HepG2 (cell line): ENCODE measurements around the gene ENAH. TPM values are rescaled to one million over a fixed set of nuclear protein-coding genes. Genes with fewer than 3 reads are reported as not detected.
A peak's percentile ranks its signal among the peaks of the same experiment; 100 is the strongest.

ENCODE experiments used
- ATRX ChIP-seq: sonication (generic); formaldehyde crosslinking; IDR thresholded peaks from 2 replicates; pipeline ENCODE4 v1.4.0; 2020; ENCODE audit warnings: missing genetic modification reagents, borderline replicate concordance
- ELF1 ChIP-seq: sonication (generic); formaldehyde crosslinking; IDR thresholded peaks from 2 replicates; pipeline ENCODE4 v1.4.0; 2020; ENCODE audit warnings: missing genetic modification reagents
- ELF4 ChIP-seq: sonication (generic); formaldehyde crosslinking; IDR thresholded peaks from 2 replicates; pipeline ENCODE4 v1.5.0; 2020; ENCODE audit warnings: missing genetic modification reagents, mild to moderate bottlenecking, moderate library complexity, borderline replicate concordance
- FOXA3 ChIP-seq: IDR thresholded peaks from 2 replicates; pipeline ENCODE4 v1.6.1; 2016; ENCODE audit warnings: missing genetic modification reagents, missing compliant biosample characterization
- IRF2 ChIP-seq: IDR thresholded peaks from 2 replicates; pipeline ENCODE4 v1.6.1; 2018; ENCODE audit warnings: missing genetic modification reagents, missing compliant biosample characterization
- MEF2D ChIP-seq: sonication (generic); formaldehyde crosslinking; IDR thresholded peaks from 2 replicates; pipeline ENCODE4 v1.5.1; 2020; ENCODE audit warnings: mild to moderate bottlenecking, missing genetic modification reagents
- MIER3 ChIP-seq: IDR thresholded peaks from 2 replicates; pipeline ENCODE4 v1.6.1; 2016; ENCODE audit warnings: missing compliant biosample characterization, borderline replicate concordance
- ONECUT2 ChIP-seq: sonication (generic); formaldehyde crosslinking; IDR thresholded peaks from 2 replicates; pipeline ENCODE4 v1.4.0; 2020; ENCODE audit warnings: missing genetic modification reagents
- PPARG ChIP-seq: conservative IDR thresholded peaks from 2 replicates; pipeline ENCODE4 v1.6.1; 2016; ENCODE audit warnings: missing biosample characterization, missing genetic modification reagents
- RCOR2 ChIP-seq: IDR thresholded peaks from 2 replicates; pipeline ENCODE4 v1.6.1; 2016; ENCODE audit warnings: missing biosample characterization, missing genetic modification reagents
- ZKSCAN5 ChIP-seq: sonication (generic); formaldehyde crosslinking; IDR thresholded peaks from 2 replicates; pipeline ENCODE4 v1.5.1; 2020; ENCODE audit warnings: mild to moderate bottlenecking, missing genetic modification reagents
- ZNF317 ChIP-seq: sonication (generic); formaldehyde crosslinking; IDR thresholded peaks from 2 replicates; pipeline ENCODE4 v1.5.0; 2020; ENCODE audit warnings: mild to moderate bottlenecking, missing genetic modification reagents
- ZNF570 ChIP-seq: sonication (generic); formaldehyde crosslinking; IDR thresholded peaks from 2 replicates; pipeline ENCODE4 v1.4.0; 2020; ENCODE audit warnings: mild to moderate bottlenecking, missing genetic modification reagents, borderline replicate concordance
- ZNF720 ChIP-seq: sonication (generic); formaldehyde crosslinking; IDR thresholded peaks from 2 replicates; pipeline ENCODE4 v1.4.0; 2020; ENCODE audit warnings: missing genetic modification reagents
- polyA plus RNA-seq, 8 experiments: library from polyadenylated mRNA; depleted of rRNA in 3 of 8; stranded (reverse) in 7 of 8; unstranded in 1 of 8; fragments of >200 nt; fragmentation: Illumina TruSeq in 4 of 8; extraction: Trizol in 4 of 8; gene quantifications; 2 replicates each; pipeline versions ENCODE4 v1.2.1 to v1.2.3, GENCODE V29; 2011 to 2016; ENCODE audit warnings: low read depth in 4 of 8, missing spikeins in 1 of 8, mixed read lengths in 1 of 8; ENCODE audit not compliant: insufficient read depth in 1 of 8
- total RNA-seq, 5 experiments: library from RNA; depleted of rRNA; stranded (reverse); fragments of >200 nt; fragmentation: Illumina TruSeq; extraction: Trizol; gene quantifications; 2 replicates each; pipeline ENCODE4 v1.2.3, GENCODE V29; 2016; ENCODE audit warnings: low read depth in 1 of 5
- TF ChIP-seq, protein P1 (sequence below): sonication (generic); formaldehyde crosslinking; IDR thresholded peaks from 2 replicates; pipeline ENCODE4 v1.4.0; 2020; ENCODE audit warnings: missing genetic modification reagents
- TF ChIP-seq, protein P2 (sequence below): sonication (generic); formaldehyde crosslinking; IDR thresholded peaks from 2 replicates; pipeline ENCODE4; 2020; ENCODE audit warnings: missing genetic modification reagents, mild to moderate bottlenecking, borderline replicate concordance
- TF ChIP-seq, protein P3 (sequence below): sonication (generic); formaldehyde crosslinking; IDR thresholded peaks from 2 replicates; pipeline ENCODE4 v1.5.1; 2020; ENCODE audit warnings: missing genetic modification reagents, mild to moderate bottlenecking, borderline replicate concordance
- TF ChIP-seq, protein P4 (sequence below): IDR thresholded peaks from 2 replicates; pipeline ENCODE4 v1.6.1; 2016; ENCODE audit warnings: missing compliant biosample characterization, missing genetic modification reagents, borderline replicate concordance
- TF ChIP-seq, protein P5 (sequence below): sonication (generic); formaldehyde crosslinking; IDR thresholded peaks from 2 replicates; pipeline ENCODE4 v1.9.0; 2021; ENCODE audit warnings: missing genetic modification reagents, borderline replicate concordance

Gene ENAH
- total and polyA plus RNA-seq, 2 of the 13 experiments (the other 11 are each of a cell fraction or from before 2014, with no cell fraction given) = 22.1 to 58.3 TPM

DNA sequence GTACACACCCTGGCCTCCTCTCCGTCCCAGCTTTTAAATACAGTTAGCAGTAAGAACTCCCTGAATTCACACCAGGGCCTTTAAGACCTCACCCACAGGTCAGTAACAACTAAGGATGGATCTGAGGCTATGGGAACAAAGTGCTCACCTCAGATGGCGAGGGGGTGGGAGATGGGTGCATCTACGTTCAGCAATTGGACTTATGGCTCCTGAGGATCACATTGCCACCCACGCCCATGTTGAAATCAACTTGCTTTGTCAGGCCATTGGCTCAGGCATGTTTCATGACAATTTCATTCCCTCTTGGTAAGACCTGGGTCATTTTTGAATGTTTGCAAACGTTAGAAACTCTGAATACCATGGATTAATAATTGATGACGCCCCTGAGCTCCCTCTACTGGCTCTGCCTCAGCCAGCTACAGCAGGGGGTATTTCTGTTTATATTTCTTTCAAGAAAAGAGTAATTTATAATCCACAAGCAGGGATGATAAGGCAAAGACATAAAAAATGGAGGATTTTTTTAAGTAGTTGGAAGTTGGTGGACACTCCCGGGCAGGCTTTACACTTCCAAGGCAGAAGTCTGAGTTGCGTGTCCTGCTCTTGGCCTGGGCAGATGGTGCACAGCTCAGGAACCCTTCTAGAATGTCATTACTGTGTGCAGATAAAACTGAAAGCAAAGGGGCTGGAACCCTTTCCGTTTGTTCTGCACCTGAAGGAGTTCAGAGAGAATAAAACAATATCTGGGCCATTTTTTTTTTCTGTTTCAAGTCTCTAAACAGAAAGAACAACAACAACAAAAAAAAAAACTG is 211.4 kb downstream of the ENAH start (continued):
- TF ChIP-seq ZKSCAN5 (CRISPR knock-in tag) (no peak), ELF1 (no peak), RCOR2 (CRISPR knock-in tag) (0 out of 2 replicates have a peak, but pooled peaks have one; percentile 57), IRF2 (CRISPR knock-in tag) (no peak), ZNF570 (CRISPR knock-in tag) (no peak), ATRX (no peak), PPARG (CRISPR knock-in tag) (no peak; the same call in 1 of the 2 replicates), ELF4 (CRISPR knock-in tag) (no peak), MEF2D (CRISPR knock-in tag) (no peak), ZNF720 (no peak), MIER3 (CRISPR knock-in tag) (no peak), FOXA3 (CRISPR knock-in tag) (peak; percentile 48), ONECUT2 (CRISPR knock-in tag) (no peak), ZNF317 (CRISPR knock-in tag) (no peak)
- TF ChIP-seq, protein P1, sequence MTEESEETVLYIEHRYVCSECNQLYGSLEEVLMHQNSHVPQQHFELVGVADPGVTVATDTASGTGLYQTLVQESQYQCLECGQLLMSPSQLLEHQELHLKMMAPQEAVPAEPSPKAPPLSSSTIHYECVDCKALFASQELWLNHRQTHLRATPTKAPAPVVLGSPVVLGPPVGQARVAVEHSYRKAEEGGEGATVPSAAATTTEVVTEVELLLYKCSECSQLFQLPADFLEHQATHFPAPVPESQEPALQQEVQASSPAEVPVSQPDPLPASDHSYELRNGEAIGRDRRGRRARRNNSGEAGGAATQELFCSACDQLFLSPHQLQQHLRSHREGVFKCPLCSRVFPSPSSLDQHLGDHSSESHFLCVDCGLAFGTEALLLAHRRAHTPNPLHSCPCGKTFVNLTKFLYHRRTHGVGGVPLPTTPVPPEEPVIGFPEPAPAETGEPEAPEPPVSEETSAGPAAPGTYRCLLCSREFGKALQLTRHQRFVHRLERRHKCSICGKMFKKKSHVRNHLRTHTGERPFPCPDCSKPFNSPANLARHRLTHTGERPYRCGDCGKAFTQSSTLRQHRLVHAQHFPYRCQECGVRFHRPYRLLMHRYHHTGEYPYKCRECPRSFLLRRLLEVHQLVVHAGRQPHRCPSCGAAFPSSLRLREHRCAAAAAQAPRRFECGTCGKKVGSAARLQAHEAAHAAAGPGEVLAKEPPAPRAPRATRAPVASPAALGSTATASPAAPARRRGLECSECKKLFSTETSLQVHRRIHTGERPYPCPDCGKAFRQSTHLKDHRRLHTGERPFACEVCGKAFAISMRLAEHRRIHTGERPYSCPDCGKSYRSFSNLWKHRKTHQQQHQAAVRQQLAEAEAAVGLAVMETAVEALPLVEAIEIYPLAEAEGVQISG (CRISPR knock-in tag) = no peak
- TF ChIP-seq, protein P2, sequence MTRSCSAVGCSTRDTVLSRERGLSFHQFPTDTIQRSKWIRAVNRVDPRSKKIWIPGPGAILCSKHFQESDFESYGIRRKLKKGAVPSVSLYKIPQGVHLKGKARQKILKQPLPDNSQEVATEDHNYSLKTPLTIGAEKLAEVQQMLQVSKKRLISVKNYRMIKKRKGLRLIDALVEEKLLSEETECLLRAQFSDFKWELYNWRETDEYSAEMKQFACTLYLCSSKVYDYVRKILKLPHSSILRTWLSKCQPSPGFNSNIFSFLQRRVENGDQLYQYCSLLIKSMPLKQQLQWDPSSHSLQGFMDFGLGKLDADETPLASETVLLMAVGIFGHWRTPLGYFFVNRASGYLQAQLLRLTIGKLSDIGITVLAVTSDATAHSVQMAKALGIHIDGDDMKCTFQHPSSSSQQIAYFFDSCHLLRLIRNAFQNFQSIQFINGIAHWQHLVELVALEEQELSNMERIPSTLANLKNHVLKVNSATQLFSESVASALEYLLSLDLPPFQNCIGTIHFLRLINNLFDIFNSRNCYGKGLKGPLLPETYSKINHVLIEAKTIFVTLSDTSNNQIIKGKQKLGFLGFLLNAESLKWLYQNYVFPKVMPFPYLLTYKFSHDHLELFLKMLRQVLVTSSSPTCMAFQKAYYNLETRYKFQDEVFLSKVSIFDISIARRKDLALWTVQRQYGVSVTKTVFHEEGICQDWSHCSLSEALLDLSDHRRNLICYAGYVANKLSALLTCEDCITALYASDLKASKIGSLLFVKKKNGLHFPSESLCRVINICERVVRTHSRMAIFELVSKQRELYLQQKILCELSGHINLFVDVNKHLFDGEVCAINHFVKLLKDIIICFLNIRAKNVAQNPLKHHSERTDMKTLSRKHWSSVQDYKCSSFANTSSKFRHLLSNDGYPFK (CRISPR knock-in tag) = no peak
- TF ChIP-seq, protein P3, sequence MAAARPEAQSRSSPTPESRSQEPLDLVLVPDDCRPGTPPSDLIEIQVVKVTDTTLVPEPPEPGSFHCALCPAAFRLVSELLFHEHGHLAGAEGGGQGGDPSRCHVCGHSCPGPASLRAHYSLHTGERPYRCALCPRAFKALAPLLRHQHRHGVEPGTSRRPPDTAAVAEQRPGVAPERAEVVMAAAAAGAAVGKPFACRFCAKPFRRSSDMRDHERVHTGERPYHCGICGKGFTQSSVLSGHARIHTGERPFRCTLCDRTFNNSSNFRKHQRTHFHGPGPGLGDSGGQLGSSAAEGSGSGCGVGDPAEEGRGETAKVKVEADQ (CRISPR knock-in tag) = no peak
- TF ChIP-seq, protein P4, sequence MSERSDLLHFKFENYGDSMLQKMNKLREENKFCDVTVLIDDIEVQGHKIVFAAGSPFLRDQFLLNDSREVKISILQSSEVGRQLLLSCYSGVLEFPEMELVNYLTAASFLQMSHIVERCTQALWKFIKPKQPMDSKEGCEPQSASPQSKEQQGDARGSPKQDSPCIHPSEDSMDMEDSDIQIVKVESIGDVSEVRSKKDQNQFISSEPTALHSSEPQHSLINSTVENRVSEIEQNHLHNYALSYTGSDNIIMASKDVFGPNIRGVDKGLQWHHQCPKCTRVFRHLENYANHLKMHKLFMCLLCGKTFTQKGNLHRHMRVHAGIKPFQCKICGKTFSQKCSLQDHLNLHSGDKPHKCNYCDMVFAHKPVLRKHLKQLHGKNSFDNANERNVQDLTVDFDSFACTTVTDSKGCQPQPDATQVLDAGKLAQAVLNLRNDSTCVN (CRISPR knock-in tag) = no peak
- TF ChIP-seq, protein P5, sequence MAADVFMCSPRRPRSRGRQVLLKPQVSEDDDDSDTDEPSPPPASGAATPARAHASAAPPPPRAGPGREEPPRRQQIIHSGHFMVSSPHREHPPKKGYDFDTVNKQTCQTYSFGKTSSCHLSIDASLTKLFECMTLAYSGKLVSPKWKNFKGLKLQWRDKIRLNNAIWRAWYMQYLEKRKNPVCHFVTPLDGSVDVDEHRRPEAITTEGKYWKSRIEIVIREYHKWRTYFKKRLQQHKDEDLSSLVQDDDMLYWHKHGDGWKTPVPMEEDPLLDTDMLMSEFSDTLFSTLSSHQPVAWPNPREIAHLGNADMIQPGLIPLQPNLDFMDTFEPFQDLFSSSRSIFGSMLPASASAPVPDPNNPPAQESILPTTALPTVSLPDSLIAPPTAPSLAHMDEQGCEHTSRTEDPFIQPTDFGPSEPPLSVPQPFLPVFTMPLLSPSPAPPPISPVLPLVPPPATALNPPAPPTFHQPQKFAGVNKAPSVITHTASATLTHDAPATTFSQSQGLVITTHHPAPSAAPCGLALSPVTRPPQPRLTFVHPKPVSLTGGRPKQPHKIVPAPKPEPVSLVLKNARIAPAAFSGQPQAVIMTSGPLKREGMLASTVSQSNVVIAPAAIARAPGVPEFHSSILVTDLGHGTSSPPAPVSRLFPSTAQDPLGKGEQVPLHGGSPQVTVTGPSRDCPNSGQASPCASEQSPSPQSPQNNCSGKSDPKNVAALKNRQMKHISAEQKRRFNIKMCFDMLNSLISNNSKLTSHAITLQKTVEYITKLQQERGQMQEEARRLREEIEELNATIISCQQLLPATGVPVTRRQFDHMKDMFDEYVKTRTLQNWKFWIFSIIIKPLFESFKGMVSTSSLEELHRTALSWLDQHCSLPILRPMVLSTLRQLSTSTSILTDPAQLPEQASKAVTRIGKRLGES (CRISPR knock-in tag) = no peak
